ENCODE data around the gene KCNMA1. TPM values are rescaled to one million over a fixed set of nuclear protein-coding genes. Genes with fewer than 3 reads are reported as not detected.

KCNMA1 gene
- polyA plus RNA-seq, 1 of the 3 experiments (the other 2 are of a cell fraction): 107 TPM

DNA sequence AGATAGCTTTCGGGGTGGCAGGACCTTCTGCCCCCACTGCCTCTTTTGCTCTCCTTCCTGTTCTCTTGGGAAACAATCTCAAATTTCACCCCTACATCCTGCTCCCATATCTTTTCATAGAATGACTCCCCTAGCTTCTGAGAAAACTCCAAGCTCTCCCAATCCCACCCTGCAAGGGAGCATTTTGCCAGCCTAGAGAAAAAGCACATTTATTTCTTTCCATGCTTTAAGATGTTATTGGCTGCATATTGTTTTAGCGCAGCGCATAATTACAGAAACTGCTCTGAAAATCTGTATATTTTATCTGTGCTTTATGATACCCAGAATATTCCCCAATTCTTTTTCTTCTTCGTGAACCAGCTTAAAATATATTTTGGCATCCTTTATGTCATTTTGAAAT is 601.3 kb downstream of the KCNMA1 start (continued):
- TF ChIP-seq, protein P1, sequence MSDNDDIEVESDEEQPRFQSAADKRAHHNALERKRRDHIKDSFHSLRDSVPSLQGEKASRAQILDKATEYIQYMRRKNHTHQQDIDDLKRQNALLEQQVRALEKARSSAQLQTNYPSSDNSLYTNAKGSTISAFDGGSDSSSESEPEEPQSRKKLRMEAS (IDR thresholded peaks at IDR 0.05; ENCODE audit: low read depth): no peak
- no peak for TF ChIP-seq TAF1 (IDR thresholded peaks at IDR 0.05; ENCODE audit: borderline replicate concordance, low read depth, low read length)

DNA sequence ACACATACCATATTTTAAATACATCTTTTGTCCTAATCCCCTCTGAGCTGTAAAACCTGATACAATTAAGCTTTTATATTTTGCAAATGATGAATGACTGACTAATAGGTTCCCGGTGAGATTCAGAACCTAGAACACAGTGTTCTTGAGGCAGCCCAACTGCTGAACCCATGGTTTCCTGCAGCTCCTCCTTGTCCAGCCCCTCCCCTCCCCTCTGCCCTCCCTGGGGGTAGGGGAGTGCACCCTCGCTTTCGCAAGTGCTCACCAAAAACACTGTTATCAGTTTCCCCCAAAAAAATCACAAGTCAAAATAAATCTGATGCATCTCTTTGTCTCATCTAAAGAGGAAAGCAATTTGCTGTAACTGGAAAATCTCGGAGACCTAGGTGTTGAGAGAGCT is 602.8 kb downstream of the KCNMA1 start:
- CTCF ChIA-PET: interaction anchor here (1.2 to 1.3 kb wide), 2 partner anchors 13 to 50 kb away, joined by 3 read pairs; no protein-coding TSS in a partner anchor
- no peak overlapping the region for H3K4me2 ChIP-seq
- 95% methylated on average over 4 of the region's 4 CpGs for WGBS (ENCODE audit: low lambda C conversion rate)

More for the DNA sequence above, 602.8 kb downstream of the KCNMA1 start:
- Histone ChIP-seq H3K36me3 (replicated peaks in 1 of 2; ENCODE audit: control insufficient read depth in 1 of 2, insufficient read depth in 2 of 2, low read length in 1 of 2) (peaks cover 0 to 28% of the 10 kb centered on the region in 2 experiments), H3K9ac (no peak overlapping the region), H3K4me3 (ENCODE audit: low read depth in 2 of 2, low read length in 1 of 2) (no peak overlapping the region), H3K27ac (ENCODE audit: low read depth in 2 of 2, low read length in 1 of 2) (peak overlapping the region in 1 of 2 experiments; percentile 28; a peak in 1 of 4 replicates), H4K20me1 (ENCODE audit: insufficient read depth) (no peaks in the 10 kb centered on the region), H3K4me1 (ENCODE audit: control insufficient read depth in 1 of 2, insufficient read depth in 2 of 2, low read depth in 1 of 2, low read length in 1 of 2) (peaks cover 0 to 40% of the 10 kb centered on the region in 2 experiments; a peak in 3 of 4 replicates), H3F3A (replicated peaks; ENCODE audit: insufficient read depth) (no peaks in the 10 kb centered on the region), H2AFZ (ENCODE audit: low read depth) (no peak overlapping the region), H3K9me2 (no peaks in the 10 kb centered on the region), H3K27me3 (ENCODE audit: insufficient read depth) (no peaks in the 10 kb centered on the region), H3K9me3 (no peaks in the 10 kb centered on the region), H3K79me2 (ENCODE audit: insufficient read depth) (no peaks in the 10 kb centered on the region)
- POLR2A ChIA-PET: interaction anchor here (0.6 kb wide), 1 partner anchor 56 kb away, joined by 3 read pairs; no protein-coding TSS in a partner anchor
- TF ChIP-seq, protein P2, sequence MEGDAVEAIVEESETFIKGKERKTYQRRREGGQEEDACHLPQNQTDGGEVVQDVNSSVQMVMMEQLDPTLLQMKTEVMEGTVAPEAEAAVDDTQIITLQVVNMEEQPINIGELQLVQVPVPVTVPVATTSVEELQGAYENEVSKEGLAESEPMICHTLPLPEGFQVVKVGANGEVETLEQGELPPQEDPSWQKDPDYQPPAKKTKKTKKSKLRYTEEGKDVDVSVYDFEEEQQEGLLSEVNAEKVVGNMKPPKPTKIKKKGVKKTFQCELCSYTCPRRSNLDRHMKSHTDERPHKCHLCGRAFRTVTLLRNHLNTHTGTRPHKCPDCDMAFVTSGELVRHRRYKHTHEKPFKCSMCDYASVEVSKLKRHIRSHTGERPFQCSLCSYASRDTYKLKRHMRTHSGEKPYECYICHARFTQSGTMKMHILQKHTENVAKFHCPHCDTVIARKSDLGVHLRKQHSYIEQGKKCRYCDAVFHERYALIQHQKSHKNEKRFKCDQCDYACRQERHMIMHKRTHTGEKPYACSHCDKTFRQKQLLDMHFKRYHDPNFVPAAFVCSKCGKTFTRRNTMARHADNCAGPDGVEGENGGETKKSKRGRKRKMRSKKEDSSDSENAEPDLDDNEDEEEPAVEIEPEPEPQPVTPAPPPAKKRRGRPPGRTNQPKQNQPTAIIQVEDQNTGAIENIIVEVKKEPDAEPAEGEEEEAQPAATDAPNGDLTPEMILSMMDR (IDR thresholded peaks at IDR 0.05): no peak
- TF ChIP-seq SIN3A (IDR thresholded peaks at IDR 0.05; ENCODE audit: borderline replicate concordance, low read depth, low read length) (no peak), GABPA (IDR thresholded peaks at IDR 0.05; ENCODE audit: low read depth) (no peak), JUND (IDR thresholded peaks at IDR 0.05) (no peak), EZH2phosphoT487 (IDR thresholded peaks at IDR 0.05; ENCODE audit: borderline replicate concordance, low read depth) (no peak), FOXJ3 (CRISPR knock-in tag; IDR thresholded peaks at IDR 0.05) (no peak), FOXM1 (IDR thresholded peaks at IDR 0.05; ENCODE audit: low read depth) (no peak), GATA2 (CRISPR knock-in tag; IDR thresholded peaks at IDR 0.05) (no peak), YY1 (IDR thresholded peaks at IDR 0.05; ENCODE audit: low read depth) (no peak)
- TF ChIP-seq, protein P3, sequence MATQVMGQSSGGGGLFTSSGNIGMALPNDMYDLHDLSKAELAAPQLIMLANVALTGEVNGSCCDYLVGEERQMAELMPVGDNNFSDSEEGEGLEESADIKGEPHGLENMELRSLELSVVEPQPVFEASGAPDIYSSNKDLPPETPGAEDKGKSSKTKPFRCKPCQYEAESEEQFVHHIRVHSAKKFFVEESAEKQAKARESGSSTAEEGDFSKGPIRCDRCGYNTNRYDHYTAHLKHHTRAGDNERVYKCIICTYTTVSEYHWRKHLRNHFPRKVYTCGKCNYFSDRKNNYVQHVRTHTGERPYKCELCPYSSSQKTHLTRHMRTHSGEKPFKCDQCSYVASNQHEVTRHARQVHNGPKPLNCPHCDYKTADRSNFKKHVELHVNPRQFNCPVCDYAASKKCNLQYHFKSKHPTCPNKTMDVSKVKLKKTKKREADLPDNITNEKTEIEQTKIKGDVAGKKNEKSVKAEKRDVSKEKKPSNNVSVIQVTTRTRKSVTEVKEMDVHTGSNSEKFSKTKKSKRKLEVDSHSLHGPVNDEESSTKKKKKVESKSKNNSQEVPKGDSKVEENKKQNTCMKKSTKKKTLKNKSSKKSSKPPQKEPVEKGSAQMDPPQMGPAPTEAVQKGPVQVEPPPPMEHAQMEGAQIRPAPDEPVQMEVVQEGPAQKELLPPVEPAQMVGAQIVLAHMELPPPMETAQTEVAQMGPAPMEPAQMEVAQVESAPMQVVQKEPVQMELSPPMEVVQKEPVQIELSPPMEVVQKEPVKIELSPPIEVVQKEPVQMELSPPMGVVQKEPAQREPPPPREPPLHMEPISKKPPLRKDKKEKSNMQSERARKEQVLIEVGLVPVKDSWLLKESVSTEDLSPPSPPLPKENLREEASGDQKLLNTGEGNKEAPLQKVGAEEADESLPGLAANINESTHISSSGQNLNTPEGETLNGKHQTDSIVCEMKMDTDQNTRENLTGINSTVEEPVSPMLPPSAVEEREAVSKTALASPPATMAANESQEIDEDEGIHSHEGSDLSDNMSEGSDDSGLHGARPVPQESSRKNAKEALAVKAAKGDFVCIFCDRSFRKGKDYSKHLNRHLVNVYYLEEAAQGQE (IDR thresholded peaks at IDR 0.05; ENCODE audit: low read depth, low read length): no peak
- no peak for DNase-seq

Measured in SK-N-SH (cell line).